Hepatocyte (in vitro differentiated cells): ENCODE results near the gene ARHGEF26. TPM values are rescaled to one million over a fixed set of nuclear protein-coding genes. Genes with fewer than 3 reads are reported as not detected.

ENCODE experiments used
- DNase-seq: peaks from one replicate; pipeline ENCODE4 v3.0.0-alpha.2; 2016; ENCODE audit warnings: low spot score
- H2AFZ ChIP-seq: fragments of 200-600 bp; sonication (generic); 2 replicates; pipeline ENCODE4 v1.6.0; 2016; ENCODE audit warnings: antibody characterized with exemption, mild to moderate bottlenecking
- H3K27ac ChIP-seq: fragments of 200-600 bp; sonication (generic); 2 replicates; pipeline ENCODE4 v1.5.1; 2016; ENCODE audit warnings: mild to moderate bottlenecking
- H3K27me3 ChIP-seq: fragments of 200-600 bp; sonication (generic); 2 replicates; pipeline ENCODE4 v1.6.1; 2016
- H3K36me3 ChIP-seq: fragments of 200-600 bp; sonication (generic); replicated peaks from 2 replicates; pipeline ENCODE4 v1.5.1; 2016; ENCODE audit warnings: low read depth; ENCODE audit not compliant: insufficient read depth
- H3K4me1 ChIP-seq: fragments of 200-600 bp; sonication (generic); 2 replicates; pipeline ENCODE4 v1.5.1; 2016; ENCODE audit warnings: mild to moderate bottlenecking, moderate library complexity; ENCODE audit not compliant: insufficient read depth
- H3K4me2 ChIP-seq: fragments of 200-600 bp; sonication (generic); 2 replicates; pipeline ENCODE4 v1.6.0; 2016
- H3K4me3 ChIP-seq: fragments of 200-600 bp; sonication (generic); 2 replicates; pipeline ENCODE4 v1.5.1; 2016; ENCODE audit warnings: mild to moderate bottlenecking
- H3K79me2 ChIP-seq: fragments of 200-600 bp; sonication (generic); 2 replicates; pipeline ENCODE4 v1.6.0; 2017; ENCODE audit warnings: mild to moderate bottlenecking
- H3K9me2 ChIP-seq: fragments of 200-600 bp; sonication (generic); replicated peaks from 2 replicates; pipeline ENCODE4 v1.6.0; 2017; ENCODE audit warnings: mild to moderate bottlenecking; ENCODE audit not compliant: insufficient read depth
- H3K9me3 ChIP-seq: fragments of 200-600 bp; sonication (generic); 2 replicates; pipeline ENCODE4 v1.5.1; 2016; ENCODE audit warnings: low read depth, mild to moderate bottlenecking
- H4K20me1 ChIP-seq: fragments of 200-600 bp; sonication (generic); 2 replicates; pipeline ENCODE4 v1.6.0; 2016; ENCODE audit warnings: mild to moderate bottlenecking; ENCODE audit not compliant: insufficient read depth, poor library complexity, severe bottlenecking
- CTCF ChIP-seq: fragments of 200-600 bp; sonication (generic); IDR thresholded peaks from 2 replicates; pipeline ENCODE4 v1.5.1; 2016; ENCODE audit warnings: antibody characterized with exemption, mild to moderate bottlenecking; ENCODE audit not compliant: poor library complexity
- EZH2 ChIP-seq: fragments of 200-600 bp; sonication (generic); IDR thresholded peaks from 2 replicates; pipeline ENCODE4 v1.6.1; 2016; ENCODE audit warnings: antibody characterized with exemption, mild to moderate bottlenecking, borderline replicate concordance
- EZH2phosphoT487 ChIP-seq: fragments of 200-600 bp; sonication (generic); IDR thresholded peaks from one replicate; pipeline ENCODE4 v1.6.1; 2018; ENCODE audit warnings: antibody characterized with exemption, mild to moderate bottlenecking, low read depth, moderate library complexity; ENCODE audit not compliant: unreplicated experiment, severe bottlenecking
- WGBS: methylation state at CpG from one replicate; pipeline ENCODE4 v1.1.6; 2016; ENCODE audit warnings: low lambda C conversion rate; ENCODE audit errors: missing lambda C conversion rate; 5-methylcytosine and 5-hydroxymethylcytosine counted together
- polyA plus RNA-seq: library from polyadenylated mRNA; unstranded; fragments of >200 nt; fragmentation: Nextera tagmentation; extraction: Ambion mirVana; gene quantifications from 2 replicates; pipeline ENCODE4 v1.2.1, GENCODE V29; 2016
- total RNA-seq: library from RNA; depleted of rRNA; stranded (reverse); fragments of >200 nt; gene quantifications from 2 replicates; pipeline ENCODE4 v1.2.3, GENCODE V29; 2014

ARHGEF26 gene
- total and polyA plus RNA-seq, 2 experiments from 2014 or later, result 13.6 to 20.9 TPM

GRCh38 chr3:154250291-154250690 is 129.1 kb downstream of the ARHGEF26 start:
- 95% methylated on average over 4 of the region's 4 CpGs for WGBS
- Histone ChIP-seq H3K9me2 (no peaks in the 10 kb centered on the region), H3K4me2 (no peak overlapping the region), H3K4me3 (no peak overlapping the region), H3K27ac (no peak overlapping the region), H2AFZ (no peak overlapping the region), H3K4me1 (no peaks in the 10 kb centered on the region), H3K79me2 (no peaks in the 10 kb centered on the region), H3K27me3 (no peaks in the 10 kb centered on the region), H4K20me1 (no peaks in the 10 kb centered on the region), H3K36me3 (no peaks in the 10 kb centered on the region), H3K9me3 (no peaks in the 10 kb centered on the region)
- TF ChIP-seq CTCF, result no peak
- TF ChIP-seq EZH2, result no peak
- no peak for TF ChIP-seq EZH2phosphoT487
- no peak for DNase-seq

GRCh38 chr3:154251610-154252009 is 130.4 kb downstream of the ARHGEF26 start:
- TF ChIP-seq CTCF (no peak), EZH2 (no peak), EZH2phosphoT487 (no peak)
- Histone ChIP-seq H3K4me2 (no peak overlapping the region), H3K79me2 (no peaks in the 10 kb centered on the region), H3K27me3 (no peaks in the 10 kb centered on the region), H3K4me1 (no peaks in the 10 kb centered on the region), H3K36me3 (no peaks in the 10 kb centered on the region), H3K9me2 (no peaks in the 10 kb centered on the region), H2AFZ (no peak overlapping the region), H4K20me1 (no peaks in the 10 kb centered on the region), H3K27ac (peak overlapping the region; percentile 28), H3K9me3 (no peaks in the 10 kb centered on the region), H3K4me3 (no peak overlapping the region)
- 81% methylated on average over 3 of the region's 3 CpGs for WGBS
- DNase-seq, result no peak

GRCh38 chr3:154252759-154253638 is 131.8 kb downstream of the ARHGEF26 start:
- H3K79me2 ChIP-seq, result no peaks in the 10 kb centered on the region
- H4K20me1 ChIP-seq, result no peaks in the 10 kb centered on the region
- no peak overlapping the region for H3K27ac ChIP-seq
- peak; percentile 95 for DNase-seq
- H3K4me3 ChIP-seq, result no peak overlapping the region
- H3K9me3 ChIP-seq, result no peaks in the 10 kb centered on the region
- H3K36me3 ChIP-seq, result no peaks in the 10 kb centered on the region
- peak overlapping the region; percentile 65 for H3K4me2 ChIP-seq
- no peaks in the 10 kb centered on the region for H3K4me1 ChIP-seq
- H3K9me2 ChIP-seq, result no peaks in the 10 kb centered on the region
- WGBS, result 11% methylated on average over 11 of the region's 11 CpGs
- H3K27me3 ChIP-seq, result no peaks in the 10 kb centered on the region
- TF ChIP-seq CTCF, result peak; percentile 97
- no peak for TF ChIP-seq EZH2phosphoT487
- H2AFZ ChIP-seq, result no peak overlapping the region
